GM23338 (cell line): Measurements from ENCODE around the gene ADD3. TPM values are rescaled to one million over a fixed set of nuclear protein-coding genes. Genes with fewer than 3 reads are reported as not detected.
A peak's percentile ranks its signal among the peaks of the same experiment; 100 is the strongest.

Experiments
- ATAC-seq: fragments of 200-7000 bp; cut with Tn5 transposase; 3 replicates; pipeline ENCODE4 v1.9.1; 2020
- DNase-seq: peaks from one replicate; pipeline ENCODE4 v3.0.0-alpha.2; 2015; ENCODE audit warnings: low spot score
- H2AFZ ChIP-seq: fragments of 200-600 bp; sonication (generic); 2 replicates; pipeline ENCODE4 v1.8.0; 2016; ENCODE audit warnings: antibody characterized with exemption, mild to moderate bottlenecking, moderate library complexity
- H3F3A ChIP-seq: fragments of 200-600 bp; sonication (generic); replicated peaks from 2 replicates; pipeline ENCODE4 v1.8.0; 2017; ENCODE audit warnings: antibody characterized with exemption, mixed run types, low read depth
- H3K27ac ChIP-seq: fragments of 200-600 bp; sonication (generic); 2 replicates; pipeline ENCODE4 v1.6.1; 2016; ENCODE audit warnings: low read depth
- H3K27me3 ChIP-seq: fragments of 200-600 bp; sonication (generic); 2 replicates; pipeline ENCODE4 v1.8.0; 2016; ENCODE audit warnings: mild to moderate bottlenecking, mixed run types, moderate library complexity; ENCODE audit not compliant: insufficient read depth
- H3K36me3 ChIP-seq: fragments of 200-600 bp; sonication (generic); 2 replicates; pipeline ENCODE4 v1.8.0; 2016; ENCODE audit warnings: mild to moderate bottlenecking; ENCODE audit not compliant: insufficient read depth
- H3K4me1 ChIP-seq: fragments of 200-600 bp; sonication (generic); 2 replicates; pipeline ENCODE4 v1.8.0; 2016; ENCODE audit warnings: mild to moderate bottlenecking, moderate library complexity; ENCODE audit not compliant: insufficient read depth
- H3K4me2 ChIP-seq: fragments of 200-600 bp; sonication (generic); 2 replicates; pipeline ENCODE4 v1.7.1; 2017; ENCODE audit warnings: mixed run types
- H3K4me3 ChIP-seq: fragments of 200-600 bp; sonication (generic); 2 replicates; pipeline ENCODE4 v1.6.1; 2016; ENCODE audit warnings: mixed run types
- H3K79me2 ChIP-seq: fragments of 200-600 bp; sonication (generic); replicated peaks from 2 replicates; pipeline ENCODE4 v1.8.0; 2017; ENCODE audit warnings: mild to moderate bottlenecking; ENCODE audit not compliant: insufficient read depth
- H3K9me2 ChIP-seq: fragments of 200-600 bp; sonication (generic); 2 replicates; pipeline ENCODE4 v1.8.0; 2017; ENCODE audit not compliant: insufficient read depth
- H4K20me1 ChIP-seq: fragments of 200-600 bp; sonication (generic); replicated peaks from 2 replicates; pipeline ENCODE4 v1.8.0; 2017; ENCODE audit warnings: mild to moderate bottlenecking; ENCODE audit not compliant: insufficient read depth
- H3K27ac Mint-ChIP-seq: 2 replicates; pipeline ENCODE4 v1.8.0; 2020; ENCODE audit warnings: inconsistent platforms, mild to moderate bottlenecking, moderate library complexity, mixed read lengths
- H3K27me3 Mint-ChIP-seq: 3 replicates; pipeline ENCODE4 v1.8.0; 2022; ENCODE audit warnings: low read depth, mild to moderate bottlenecking, moderate library complexity, mixed read lengths, inconsistent platforms; ENCODE audit not compliant: insufficient read depth, poor library complexity
- H3K36me3 Mint-ChIP-seq: 3 replicates; pipeline ENCODE4 v1.8.0; 2021; ENCODE audit warnings: low read depth, mild to moderate bottlenecking, inconsistent platforms, moderate library complexity, mixed read lengths
- H3K4me1 Mint-ChIP-seq: 3 replicates; pipeline ENCODE4 v1.8.0; 2020; ENCODE audit warnings: mild to moderate bottlenecking, inconsistent platforms, mixed read lengths
- H3K4me3 Mint-ChIP-seq: 3 replicates; pipeline ENCODE4 v1.8.0; 2021; ENCODE audit warnings: moderate library complexity, mild to moderate bottlenecking, inconsistent platforms, mixed read lengths
- H3K9me3 Mint-ChIP-seq: 3 replicates; pipeline ENCODE4 v1.8.0; 2020; ENCODE audit warnings: moderate library complexity, mild to moderate bottlenecking, inconsistent platforms, mixed read lengths
- CREB1 ChIP-seq: fragments of 250-450 bp; sonication (Bioruptor Pico); IDR thresholded peaks from 2 replicates; pipeline ENCODE4 v1.5.0; 2020; ENCODE audit warnings: low read depth, mild to moderate bottlenecking, moderate library complexity
- CTCF ChIP-seq, 2 experiments: fragments of 200-600 bp in 1 of 2; sonication (generic) in 1 of 2; conservative IDR thresholded peaks; 2 replicates each; pipeline versions ENCODE4 v1.5.1 to v1.6.1; 2016 to 2017; ENCODE audit warnings: antibody characterized with exemption in 2 of 2, low read depth in 2 of 2, mild to moderate bottlenecking in 2 of 2, moderate library complexity in 1 of 2
- EZH2phosphoT487 ChIP-seq: fragments of 200-600 bp; sonication (generic); IDR thresholded peaks from one replicate; pipeline ENCODE4 v1.8.1; 2018; ENCODE audit warnings: antibody characterized with exemption; ENCODE audit not compliant: unreplicated experiment
- ZNF114 ChIP-seq: fragments of 250-450 bp; sonication (Bioruptor Pico); IDR thresholded peaks from 2 replicates; pipeline ENCODE4 v1.5.0; 2020; ENCODE audit warnings: mild to moderate bottlenecking, moderate library complexity
- ZNF331 ChIP-seq: fragments of 250-450 bp; sonication (Bioruptor Pico); IDR thresholded peaks from 2 replicates; pipeline ENCODE4 v1.5.0; 2020; ENCODE audit warnings: low read depth, mild to moderate bottlenecking, moderate library complexity
- polyA plus RNA-seq: library from polyadenylated mRNA; unstranded; fragments of >200 nt; fragmentation: Nextera tagmentation; extraction: Ambion mirVana; gene quantifications from 2 replicates; pipeline ENCODE4 v1.2.1, GENCODE V29; 2016
- total RNA-seq: library from RNA; depleted of rRNA; stranded (reverse); fragments of >200 nt; shearing (Covaris generic); gene quantifications from 2 replicates; pipeline ENCODE4 v1.2.3, GENCODE V29; 2014
- TF ChIP-seq, protein P1 (sequence below): fragments of 250-450 bp; sonication (Bioruptor Pico); IDR thresholded peaks from 2 replicates; pipeline ENCODE4 v1.5.0; 2020; ENCODE audit warnings: mild to moderate bottlenecking, moderate library complexity
- TF ChIP-seq, protein P2 (sequence below): IDR thresholded peaks from one replicate; pipeline ENCODE4 v1.6.1; 2018; ENCODE audit warnings: antibody characterized with exemption; ENCODE audit not compliant: unreplicated experiment
- TF ChIP-seq, protein P3 (sequence below): IDR thresholded peaks from 2 replicates; pipeline ENCODE4 v1.6.1; 2016; ENCODE audit warnings: antibody characterized with exemption

ADD3 gene
- total and polyA plus RNA-seq, 2 experiments from 2014 or later, result 68.5 to 767 TPM

DNA sequence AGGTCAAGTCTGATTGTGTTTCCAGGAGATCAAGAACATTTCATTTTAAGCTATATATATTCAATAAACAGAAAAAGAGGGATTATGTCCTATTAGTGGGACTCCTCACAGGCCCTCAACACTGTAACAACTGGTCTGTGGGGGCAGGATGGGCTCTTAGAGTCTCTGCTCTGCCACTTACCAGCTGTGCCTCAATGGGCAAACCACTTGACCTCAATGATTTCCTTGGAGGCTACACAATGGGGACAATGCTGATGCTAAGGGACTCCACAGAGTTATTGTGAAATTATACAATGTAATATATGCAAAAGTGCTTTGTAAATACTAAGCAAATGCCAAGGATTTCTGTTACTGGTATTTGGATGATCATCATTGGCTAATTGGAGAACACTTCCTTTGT, 166.4 kb downstream of the ADD3 start (continued):
- TF ChIP-seq, protein P1, sequence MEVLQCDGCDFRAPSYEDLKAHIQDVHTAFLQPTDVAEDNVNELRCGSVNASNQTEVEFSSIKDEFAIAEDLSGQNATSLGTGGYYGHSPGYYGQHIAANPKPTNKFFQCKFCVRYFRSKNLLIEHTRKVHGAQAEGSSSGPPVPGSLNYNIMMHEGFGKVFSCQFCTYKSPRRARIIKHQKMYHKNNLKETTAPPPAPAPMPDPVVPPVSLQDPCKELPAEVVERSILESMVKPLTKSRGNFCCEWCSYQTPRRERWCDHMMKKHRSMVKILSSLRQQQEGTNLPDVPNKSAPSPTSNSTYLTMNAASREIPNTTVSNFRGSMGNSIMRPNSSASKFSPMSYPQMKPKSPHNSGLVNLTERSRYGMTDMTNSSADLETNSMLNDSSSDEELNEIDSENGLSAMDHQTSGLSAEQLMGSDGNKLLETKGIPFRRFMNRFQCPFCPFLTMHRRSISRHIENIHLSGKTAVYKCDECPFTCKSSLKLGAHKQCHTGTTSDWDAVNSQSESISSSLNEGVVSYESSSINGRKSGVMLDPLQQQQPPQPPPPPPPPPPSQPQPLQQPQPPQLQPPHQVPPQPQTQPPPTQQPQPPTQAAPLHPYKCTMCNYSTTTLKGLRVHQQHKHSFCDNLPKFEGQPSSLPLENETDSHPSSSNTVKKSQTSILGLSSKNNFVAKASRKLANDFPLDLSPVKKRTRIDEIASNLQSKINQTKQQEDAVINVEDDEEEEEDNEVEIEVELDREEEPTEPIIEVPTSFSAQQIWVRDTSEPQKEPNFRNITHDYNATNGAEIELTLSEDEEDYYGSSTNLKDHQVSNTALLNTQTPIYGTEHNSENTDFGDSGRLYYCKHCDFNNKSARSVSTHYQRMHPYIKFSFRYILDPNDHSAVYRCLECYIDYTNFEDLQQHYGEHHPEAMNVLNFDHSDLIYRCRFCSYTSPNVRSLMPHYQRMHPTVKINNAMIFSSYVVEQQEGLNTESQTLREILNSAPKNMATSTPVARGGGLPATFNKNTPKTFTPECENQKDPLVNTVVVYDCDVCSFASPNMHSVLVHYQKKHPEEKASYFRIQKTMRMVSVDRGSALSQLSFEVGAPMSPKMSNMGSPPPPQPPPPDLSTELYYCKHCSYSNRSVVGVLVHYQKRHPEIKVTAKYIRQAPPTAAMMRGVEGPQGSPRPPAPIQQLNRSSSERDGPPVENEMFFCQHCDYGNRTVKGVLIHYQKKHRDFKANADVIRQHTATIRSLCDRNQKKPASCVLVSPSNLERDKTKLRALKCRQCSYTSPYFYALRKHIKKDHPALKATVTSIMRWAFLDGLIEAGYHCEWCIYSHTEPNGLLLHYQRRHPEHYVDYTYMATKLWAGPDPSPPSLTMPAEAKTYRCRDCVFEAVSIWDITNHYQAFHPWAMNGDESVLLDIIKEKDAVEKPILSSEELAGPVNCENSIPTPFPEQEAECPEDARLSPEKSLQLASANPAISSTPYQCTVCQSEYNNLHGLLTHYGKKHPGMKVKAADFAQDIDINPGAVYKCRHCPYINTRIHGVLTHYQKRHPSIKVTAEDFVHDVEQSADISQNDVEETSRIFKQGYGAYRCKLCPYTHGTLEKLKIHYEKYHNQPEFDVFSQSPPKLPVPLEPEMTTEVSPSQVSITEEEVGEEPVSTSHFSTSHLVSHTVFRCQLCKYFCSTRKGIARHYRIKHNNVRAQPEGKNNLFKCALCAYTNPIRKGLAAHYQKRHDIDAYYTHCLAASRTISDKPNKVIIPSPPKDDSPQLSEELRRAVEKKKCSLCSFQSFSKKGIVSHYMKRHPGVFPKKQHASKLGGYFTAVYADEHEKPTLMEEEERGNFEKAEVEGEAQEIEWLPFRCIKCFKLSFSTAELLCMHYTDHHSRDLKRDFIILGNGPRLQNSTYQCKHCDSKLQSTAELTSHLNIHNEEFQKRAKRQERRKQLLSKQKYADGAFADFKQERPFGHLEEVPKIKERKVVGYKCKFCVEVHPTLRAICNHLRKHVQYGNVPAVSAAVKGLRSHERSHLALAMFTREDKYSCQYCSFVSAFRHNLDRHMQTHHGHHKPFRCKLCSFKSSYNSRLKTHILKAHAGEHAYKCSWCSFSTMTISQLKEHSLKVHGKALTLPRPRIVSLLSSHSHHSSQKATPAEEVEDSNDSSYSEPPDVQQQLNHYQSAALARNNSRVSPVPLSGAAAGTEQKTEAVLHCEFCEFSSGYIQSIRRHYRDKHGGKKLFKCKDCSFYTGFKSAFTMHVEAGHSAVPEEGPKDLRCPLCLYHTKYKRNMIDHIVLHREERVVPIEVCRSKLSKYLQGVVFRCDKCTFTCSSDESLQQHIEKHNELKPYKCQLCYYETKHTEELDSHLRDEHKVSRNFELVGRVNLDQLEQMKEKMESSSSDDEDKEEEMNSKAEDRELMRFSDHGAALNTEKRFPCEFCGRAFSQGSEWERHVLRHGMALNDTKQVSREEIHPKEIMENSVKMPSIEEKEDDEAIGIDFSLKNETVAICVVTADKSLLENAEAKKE (CRISPR knock-in tag), result no peak
- TF ChIP-seq, protein P2, sequence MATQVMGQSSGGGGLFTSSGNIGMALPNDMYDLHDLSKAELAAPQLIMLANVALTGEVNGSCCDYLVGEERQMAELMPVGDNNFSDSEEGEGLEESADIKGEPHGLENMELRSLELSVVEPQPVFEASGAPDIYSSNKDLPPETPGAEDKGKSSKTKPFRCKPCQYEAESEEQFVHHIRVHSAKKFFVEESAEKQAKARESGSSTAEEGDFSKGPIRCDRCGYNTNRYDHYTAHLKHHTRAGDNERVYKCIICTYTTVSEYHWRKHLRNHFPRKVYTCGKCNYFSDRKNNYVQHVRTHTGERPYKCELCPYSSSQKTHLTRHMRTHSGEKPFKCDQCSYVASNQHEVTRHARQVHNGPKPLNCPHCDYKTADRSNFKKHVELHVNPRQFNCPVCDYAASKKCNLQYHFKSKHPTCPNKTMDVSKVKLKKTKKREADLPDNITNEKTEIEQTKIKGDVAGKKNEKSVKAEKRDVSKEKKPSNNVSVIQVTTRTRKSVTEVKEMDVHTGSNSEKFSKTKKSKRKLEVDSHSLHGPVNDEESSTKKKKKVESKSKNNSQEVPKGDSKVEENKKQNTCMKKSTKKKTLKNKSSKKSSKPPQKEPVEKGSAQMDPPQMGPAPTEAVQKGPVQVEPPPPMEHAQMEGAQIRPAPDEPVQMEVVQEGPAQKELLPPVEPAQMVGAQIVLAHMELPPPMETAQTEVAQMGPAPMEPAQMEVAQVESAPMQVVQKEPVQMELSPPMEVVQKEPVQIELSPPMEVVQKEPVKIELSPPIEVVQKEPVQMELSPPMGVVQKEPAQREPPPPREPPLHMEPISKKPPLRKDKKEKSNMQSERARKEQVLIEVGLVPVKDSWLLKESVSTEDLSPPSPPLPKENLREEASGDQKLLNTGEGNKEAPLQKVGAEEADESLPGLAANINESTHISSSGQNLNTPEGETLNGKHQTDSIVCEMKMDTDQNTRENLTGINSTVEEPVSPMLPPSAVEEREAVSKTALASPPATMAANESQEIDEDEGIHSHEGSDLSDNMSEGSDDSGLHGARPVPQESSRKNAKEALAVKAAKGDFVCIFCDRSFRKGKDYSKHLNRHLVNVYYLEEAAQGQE, result no peak
- no peak for TF ChIP-seq EZH2phosphoT487
- no peak for TF ChIP-seq ZNF331 (CRISPR knock-in tag)

GRCh38 chr10:110174816-110175215, 167.0 kb downstream of the ADD3 start:
- Mint-ChIP-seq H3K27me3 (peaks cover 76% of the 10 kb centered on the region), H3K4me3 (no peak overlapping the region), H3K27ac (no peak overlapping the region), H3K36me3 (no peaks in the 10 kb centered on the region), H3K4me1 (peaks cover 54% of the 10 kb centered on the region), H3K9me3 (peaks cover 2% of the 10 kb centered on the region; the same call in 1 of the 3 replicates)
- Histone ChIP-seq H3K36me3 (no peaks in the 10 kb centered on the region), H3K9me2 (no peaks in the 10 kb centered on the region), H2AFZ (no peak overlapping the region), H3K79me2 (no peaks in the 10 kb centered on the region), H3K4me2 (0 out of 2 replicates have a peak overlapping the region, but pooled peaks have one; percentile 74), H3K27me3 (peaks cover 87% of the 10 kb centered on the region), H3K27ac (no peak overlapping the region), H4K20me1 (peaks cover 8% of the 10 kb centered on the region; the same call in 1 of the 2 replicates), H3K4me1 (peaks cover 45% of the 10 kb centered on the region), H3F3A (peaks cover 14% of the 10 kb centered on the region; the same call in 1 of the 2 replicates), H3K4me3 (no peak overlapping the region)
- ATAC-seq (no peak), DNase-seq (no peak)
- no peak for TF ChIP-seq ZNF331 (CRISPR knock-in tag)
- TF ChIP-seq, protein P2, result no peak
- TF ChIP-seq, protein P3, sequence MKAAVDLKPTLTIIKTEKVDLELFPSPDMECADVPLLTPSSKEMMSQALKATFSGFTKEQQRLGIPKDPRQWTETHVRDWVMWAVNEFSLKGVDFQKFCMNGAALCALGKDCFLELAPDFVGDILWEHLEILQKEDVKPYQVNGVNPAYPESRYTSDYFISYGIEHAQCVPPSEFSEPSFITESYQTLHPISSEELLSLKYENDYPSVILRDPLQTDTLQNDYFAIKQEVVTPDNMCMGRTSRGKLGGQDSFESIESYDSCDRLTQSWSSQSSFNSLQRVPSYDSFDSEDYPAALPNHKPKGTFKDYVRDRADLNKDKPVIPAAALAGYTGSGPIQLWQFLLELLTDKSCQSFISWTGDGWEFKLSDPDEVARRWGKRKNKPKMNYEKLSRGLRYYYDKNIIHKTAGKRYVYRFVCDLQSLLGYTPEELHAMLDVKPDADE, result no peak
- TF ChIP-seq CREB1 (CRISPR knock-in tag), result no peak
- no peak for TF ChIP-seq EZH2phosphoT487
- TF ChIP-seq CTCF (conservative IDR thresholded peaks at IDR 0.05; ENCODE audit: low read depth in 2 of 2), result no peak
- no peak for TF ChIP-seq ZNF114 (CRISPR knock-in tag)
